HG03175 (cell line): Measurements from ENCODE around the gene USP51.
"Not testable (repeated sequence)": the region's sequence is repeated elsewhere in the genome, so short reads cannot be mapped to it uniquely, and the experiment has no call there.

Source experiments
- ATAC-seq: cut with Tn5 transposase; IDR thresholded peaks from one replicate; pipeline ENCODE4 v1.9.1; 2021; ENCODE audit warnings: mild to moderate bottlenecking, moderate library complexity; ENCODE audit not compliant: unreplicated experiment

Gene USP51

GRCh38 chrX:55489314-55490009, at the start of gene USP51:
Gene USP51 (minus strand): TSS chrX:55489848. CDS start chrX:55488939, 909 bp downstream.
- ATAC-seq, result peak; percentile 70

GRCh38 chrX:55524487-55524886, 34.8 kb upstream of the USP51 start:
- no peak for ATAC-seq

- no peak for ATAC-seq
These were observed 33.7 kb upstream of the USP51 start for GRCh38 chrX:55523356-55523755.

- ATAC-seq, result no peak
These were observed 33.1 kb upstream of the USP51 start for GRCh38 chrX:55522596-55523276.

GRCh38 chrX:55521687-55522086, 32.0 kb upstream of the USP51 start:
- ATAC-seq, result no peak

GRCh38 chrX:55516794-55517481, 27.3 kb upstream of the USP51 start:
- ATAC-seq, result not testable (repeated sequence)

GRCh38 chrX:55513045-55513737, 23.5 kb upstream of the USP51 start:
- ATAC-seq, result not testable (repeated sequence)

- peak; percentile 67 for ATAC-seq
These were observed 18.9 kb upstream of the USP51 start for GRCh38 chrX:55508410-55509152.

- ATAC-seq, result not testable (repeated sequence)
These were observed 18.1 kb upstream of the USP51 start for GRCh38 chrX:55507699-55508098.

- not testable (repeated sequence) for ATAC-seq
These were observed 17.4 kb upstream of the USP51 start for GRCh38 chrX:55507010-55507409.

- no peak for ATAC-seq
These were observed 1.3 kb upstream of the USP51 start for GRCh38 chrX:55490974-55491373.

GRCh38 chrX:55490121-55490520, 473 bp upstream of the USP51 start:
- no peak for ATAC-seq

GRCh38 chrX:55488593-55489313, 895 bp downstream of the USP51 start:
- peak; percentile 57 for ATAC-seq

- ATAC-seq, result no peak
These were observed 1.5 kb downstream of the USP51 start for GRCh38 chrX:55488006-55488592.

GRCh38 chrX:55487143-55487542, 2.5 kb downstream of the USP51 start:
- no peak for ATAC-seq

- no peak for ATAC-seq
These were observed 2.9 kb downstream of the USP51 start for GRCh38 chrX:55486736-55487135.

GRCh38 chrX:55484948-55485347, 4.7 kb downstream of the USP51 start:
- no peak for ATAC-seq

GRCh38 chrX:55480390-55481062, 9.1 kb downstream of the USP51 start:
- ATAC-seq, result no peak

GRCh38 chrX:55479956-55480355, 9.7 kb downstream of the USP51 start:
- ATAC-seq, result not testable (repeated sequence)
